ENCODE results near the gene TAB2.

TAB2 gene

DNA sequence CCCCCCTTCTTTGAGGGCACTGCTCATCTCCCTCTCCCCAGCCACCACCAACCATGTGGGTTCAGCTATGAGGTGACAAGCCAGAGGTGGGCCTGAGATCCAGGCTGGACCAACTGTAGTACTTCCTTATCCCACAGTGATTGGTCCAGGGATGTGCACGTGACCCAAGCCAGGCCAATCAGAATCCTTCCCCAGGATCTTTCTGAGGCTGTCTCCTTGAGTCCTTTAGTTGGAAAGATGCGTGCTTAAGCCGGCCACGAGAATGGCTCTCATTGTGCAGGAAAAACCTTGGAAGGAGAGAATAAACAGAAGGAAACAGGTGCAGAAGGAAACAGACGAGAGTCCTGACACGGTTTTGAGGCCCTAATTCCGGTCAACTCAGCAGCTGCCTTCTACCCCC, 128.1 kb downstream of the TAB2 start:
- no peak overlapping the region for H3K18ac ChIP-seq (ENCODE audit: low read length)
- no peak overlapping the region for H3K27ac ChIP-seq (ENCODE audit: low read depth, low read length)
- no CpG with 5 or more reads among the region's 7 CpGs for WGBS (ENCODE audit: extremely low coverage, insufficient coverage, insufficient read length)
- no peak overlapping the region for H3K23ac ChIP-seq (ENCODE audit: low read length)
- H2AFZ ChIP-seq (ENCODE audit: insufficient read depth, low read length, poor library complexity) = no peak overlapping the region
- H2BK12ac ChIP-seq (ENCODE audit: low read length) = no peak overlapping the region
- H3K9me3 ChIP-seq (ENCODE audit: insufficient read depth, low read depth, low read length) = peaks cover 6% of the 10 kb centered on the region
- H2AK5ac ChIP-seq (ENCODE audit: low read length) = no peak overlapping the region
- H4K12ac ChIP-seq (ENCODE audit: low read depth, low read length) = no peak overlapping the region
- H3K14ac ChIP-seq (ENCODE audit: low read length) = no peak overlapping the region
- H3K9ac ChIP-seq (ENCODE audit: low read length) = no peak overlapping the region
- H3K36me3 ChIP-seq (ENCODE audit: control insufficient read depth in 1 of 2, insufficient read depth in 2 of 2, low read length in 2 of 2) = no peaks in the 10 kb centered on the region
- no peak overlapping the region for H4K91ac ChIP-seq (ENCODE audit: low read depth, low read length)
- no peak overlapping the region for H2BK5ac ChIP-seq (ENCODE audit: low read depth, low read length, poor library complexity)
- H3K4me3 ChIP-seq (ENCODE audit: low read depth, low read length) = no peak overlapping the region
- H4K8ac ChIP-seq (ENCODE audit: low read depth, low read length) = no peak overlapping the region
- DNase-seq = no peak
- H2BK120ac ChIP-seq (ENCODE audit: insufficient read depth, low read length, poor library complexity) = no peak overlapping the region
- no peaks in the 10 kb centered on the region for H3K79me1 ChIP-seq (ENCODE audit: low read length)
- H3K79me2 ChIP-seq (ENCODE audit: control insufficient read depth, insufficient read depth, low read length, poor library complexity) = no peaks in the 10 kb centered on the region
- no peak overlapping the region for H3K4me2 ChIP-seq (ENCODE audit: low read length)
- peaks cover 5% of the 10 kb centered on the region for H3K27me3 ChIP-seq (ENCODE audit: insufficient read depth, low read length)
- H3K4ac ChIP-seq (ENCODE audit: low read depth, low read length) = no peak overlapping the region
- peaks cover 6 to 9% of the 10 kb centered on the region in 2 experiments for H3K4me1 ChIP-seq (ENCODE audit: control insufficient read depth in 1 of 2, insufficient read depth in 2 of 2, low read length in 2 of 2)

DNA sequence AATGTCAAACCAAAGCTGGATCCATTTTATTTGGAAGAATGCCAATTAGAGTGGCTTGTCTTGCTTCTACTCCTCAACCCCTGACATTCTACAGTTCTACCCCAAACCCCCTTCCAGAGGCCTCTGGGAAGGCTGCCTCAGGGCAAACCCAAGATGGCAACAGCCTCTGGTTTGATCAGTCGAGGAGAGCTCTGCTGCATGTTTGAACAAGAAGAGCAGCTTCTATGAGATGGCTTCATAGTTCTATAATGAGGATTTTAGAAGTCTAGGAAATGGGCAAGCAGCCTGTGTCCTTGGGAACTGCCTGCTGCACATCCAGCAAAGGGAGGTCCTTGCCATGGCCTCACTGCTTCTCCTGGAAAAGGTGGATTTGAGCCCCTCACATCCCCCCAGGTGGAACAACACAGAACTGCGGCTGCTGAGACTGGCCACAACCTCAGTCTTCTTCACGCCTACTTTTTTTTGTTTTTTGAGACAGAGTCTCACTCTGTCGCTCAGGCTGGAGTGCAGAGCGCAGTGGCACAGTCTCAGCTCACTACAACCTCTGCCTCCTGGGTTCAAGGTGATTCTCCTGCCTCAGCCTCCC, 129.4 kb downstream of the TAB2 start:
- Histone ChIP-seq H4K91ac (ENCODE audit: low read depth, low read length) (no peak overlapping the region), H4K12ac (ENCODE audit: low read depth, low read length) (no peak overlapping the region), H3K79me2 (ENCODE audit: control insufficient read depth, insufficient read depth, low read length, poor library complexity) (no peaks in the 10 kb centered on the region), H3K27ac (ENCODE audit: low read depth, low read length) (no peak overlapping the region), H3K4me1 (ENCODE audit: control insufficient read depth in 1 of 2, insufficient read depth in 2 of 2, low read length in 2 of 2) (peaks cover 11 to 16% of the 10 kb centered on the region in 2 experiments), H2AFZ (ENCODE audit: insufficient read depth, low read length, poor library complexity) (no peak overlapping the region), H2BK120ac (ENCODE audit: insufficient read depth, low read length, poor library complexity) (no peak overlapping the region), H3K4me3 (ENCODE audit: low read depth, low read length) (no peak overlapping the region), H2AK5ac (ENCODE audit: low read length) (no peak overlapping the region), H3K9ac (ENCODE audit: low read length) (no peak overlapping the region), H3K79me1 (ENCODE audit: low read length) (no peaks in the 10 kb centered on the region), H2BK12ac (ENCODE audit: low read length) (no peak overlapping the region), H4K8ac (ENCODE audit: low read depth, low read length) (no peak overlapping the region), H2BK5ac (ENCODE audit: low read depth, low read length, poor library complexity) (no peak overlapping the region), H3K14ac (ENCODE audit: low read length) (no peak overlapping the region), H3K27me3 (ENCODE audit: insufficient read depth, low read length) (peaks cover 18% of the 10 kb centered on the region), H3K18ac (ENCODE audit: low read length) (no peak overlapping the region), H3K36me3 (ENCODE audit: control insufficient read depth in 1 of 2, insufficient read depth in 2 of 2, low read length in 2 of 2) (no peaks in the 10 kb centered on the region), H3K23ac (ENCODE audit: low read length) (no peak overlapping the region), H3K4me2 (ENCODE audit: low read length) (no peak overlapping the region), H3K4ac (ENCODE audit: low read depth, low read length) (no peak overlapping the region), H3K9me3 (ENCODE audit: insufficient read depth, low read depth, low read length) (peaks cover 8% of the 10 kb centered on the region)
- no peak for DNase-seq
- no CpG with 5 or more reads among the region's 5 CpGs for WGBS (ENCODE audit: extremely low coverage, insufficient coverage, insufficient read length)

DNA sequence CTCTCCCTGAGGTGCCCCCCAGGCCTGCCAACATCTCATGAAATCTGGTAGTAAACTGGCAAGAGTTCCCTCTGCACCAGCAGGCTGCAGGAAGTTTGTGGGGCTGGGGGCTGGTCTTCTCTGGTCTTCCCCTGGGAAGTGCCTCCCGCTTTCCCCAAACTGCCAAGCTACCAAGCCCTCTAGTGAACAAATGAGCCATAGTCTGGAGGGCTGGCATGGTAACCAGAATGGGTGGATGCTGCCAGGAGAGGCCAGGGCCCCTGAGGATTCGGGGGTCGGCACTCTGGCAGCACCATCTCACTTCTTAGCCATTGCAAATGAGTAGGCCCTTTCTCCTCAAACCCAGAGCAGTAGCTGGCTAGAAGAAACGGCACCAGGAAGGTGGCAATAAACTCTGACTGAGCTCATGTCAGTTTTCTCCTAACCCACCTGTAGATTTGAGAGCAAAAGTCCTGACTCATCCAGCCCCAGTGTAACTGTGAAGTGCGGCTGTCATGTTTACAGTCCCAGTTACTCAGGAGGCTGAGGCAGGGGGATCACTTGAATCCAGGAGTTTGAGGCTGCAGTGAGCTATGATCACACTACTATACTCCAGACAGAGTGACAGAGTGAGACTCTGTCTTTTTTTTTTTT, 131.4 kb downstream of the TAB2 start:
- H3K79me1 ChIP-seq (ENCODE audit: low read length) = no peaks in the 10 kb centered on the region

DNA sequence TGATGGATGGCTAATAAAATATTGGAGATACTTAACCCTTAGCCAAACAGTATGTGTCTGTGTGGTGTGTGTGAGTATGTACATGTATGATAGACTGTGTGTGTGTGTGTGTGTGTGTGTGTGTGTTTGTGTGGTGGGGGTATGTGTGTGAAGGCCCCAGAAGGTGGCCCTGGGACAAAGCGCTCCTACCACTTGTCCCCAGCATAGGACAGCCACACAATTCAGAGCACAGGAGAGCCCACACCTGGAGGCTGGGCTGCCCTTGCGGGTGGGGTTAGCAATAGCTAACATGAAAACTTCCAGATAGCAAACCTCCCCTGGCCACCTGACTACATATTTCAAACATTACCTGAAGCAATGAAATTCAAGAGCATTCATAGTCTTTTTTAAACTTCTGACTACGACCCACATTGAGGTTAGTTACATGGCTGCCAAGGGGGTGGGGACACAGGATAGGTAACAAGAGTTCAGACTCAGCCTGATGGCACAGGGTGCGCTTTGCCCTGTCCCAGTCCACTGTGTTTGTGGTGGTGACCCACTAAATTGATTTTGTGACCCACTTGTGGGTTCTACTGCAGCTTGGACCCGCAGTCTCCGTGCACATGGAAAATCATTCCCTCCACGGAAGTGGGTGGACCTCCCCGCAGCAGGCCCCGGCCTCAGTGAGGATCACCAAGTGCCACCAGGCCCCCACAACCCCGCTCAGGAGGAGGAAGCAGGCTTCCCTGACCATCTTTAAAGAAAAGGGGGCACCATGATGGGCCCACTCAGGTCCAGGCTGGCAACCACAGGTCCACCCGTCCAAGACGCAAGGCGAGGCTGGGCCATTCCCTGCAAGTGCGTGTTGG, 132.5 kb downstream of the TAB2 start:
- H2BK5ac ChIP-seq (ENCODE audit: low read depth, low read length, poor library complexity) = no peak overlapping the region
- no peak overlapping the region for H2AK5ac ChIP-seq (ENCODE audit: low read length)
- DNase-seq = peak in 1 of 2 donors; percentile 31
- no peak overlapping the region for H3K23ac ChIP-seq (ENCODE audit: low read length)
- H2BK120ac ChIP-seq (ENCODE audit: insufficient read depth, low read length, poor library complexity) = no peak overlapping the region
- peaks cover 4% of the 10 kb centered on the region for H3K9me3 ChIP-seq (ENCODE audit: insufficient read depth, low read depth, low read length)
- peaks cover 24% of the 10 kb centered on the region for H3K27me3 ChIP-seq (ENCODE audit: insufficient read depth, low read length)
- H3K36me3 ChIP-seq (ENCODE audit: control insufficient read depth in 1 of 2, insufficient read depth in 2 of 2, low read length in 2 of 2) = no peaks in the 10 kb centered on the region
- no peak overlapping the region for H3K27ac ChIP-seq (ENCODE audit: low read depth, low read length)
- H3K4me3 ChIP-seq (ENCODE audit: low read depth, low read length) = no peak overlapping the region
- no CpG with 5 or more reads among the region's 14 CpGs for WGBS (ENCODE audit: extremely low coverage, insufficient coverage, insufficient read length)
- H3K14ac ChIP-seq (ENCODE audit: low read length) = no peak overlapping the region
- H3K18ac ChIP-seq (ENCODE audit: low read length) = no peak overlapping the region
- peak overlapping the region; percentile 91 for H3K4me2 ChIP-seq (ENCODE audit: low read length)
- H2BK12ac ChIP-seq (ENCODE audit: low read length) = no peak overlapping the region
- no peak overlapping the region for H4K91ac ChIP-seq (ENCODE audit: low read depth, low read length)
- H4K8ac ChIP-seq (ENCODE audit: low read depth, low read length) = no peak overlapping the region
- H3K4me1 ChIP-seq (ENCODE audit: control insufficient read depth in 1 of 2, insufficient read depth in 2 of 2, low read length in 2 of 2) = peaks cover 11 to 13% of the 10 kb centered on the region in 2 experiments
- H3K4ac ChIP-seq (ENCODE audit: low read depth, low read length) = no peak overlapping the region
- no peak overlapping the region for H2AFZ ChIP-seq (ENCODE audit: insufficient read depth, low read length, poor library complexity)
- no peak overlapping the region for H4K12ac ChIP-seq (ENCODE audit: low read depth, low read length)
- H3K79me2 ChIP-seq (ENCODE audit: control insufficient read depth, insufficient read depth, low read length, poor library complexity) = no peaks in the 10 kb centered on the region
- H3K79me1 ChIP-seq (ENCODE audit: low read length) = no peaks in the 10 kb centered on the region
- H3K9ac ChIP-seq (ENCODE audit: low read length) = no peak overlapping the region

More for the DNA sequence above, 131.4 kb downstream of the TAB2 start:
- Histone ChIP-seq H2AFZ (ENCODE audit: insufficient read depth, low read length, poor library complexity) (no peak overlapping the region), H3K9me3 (ENCODE audit: insufficient read depth, low read depth, low read length) (peaks cover 8% of the 10 kb centered on the region), H3K4me3 (ENCODE audit: low read depth, low read length) (no peak overlapping the region), H3K27ac (ENCODE audit: low read depth, low read length) (no peak overlapping the region), H3K27me3 (ENCODE audit: insufficient read depth, low read length) (peaks cover 24% of the 10 kb centered on the region), H3K23ac (ENCODE audit: low read length) (no peak overlapping the region), H3K4me1 (ENCODE audit: control insufficient read depth in 1 of 2, insufficient read depth in 2 of 2, low read length in 2 of 2) (peaks cover 11% of the 10 kb centered on the region in 2 experiments), H3K36me3 (ENCODE audit: control insufficient read depth in 1 of 2, insufficient read depth in 2 of 2, low read length in 2 of 2) (no peaks in the 10 kb centered on the region), H2BK5ac (ENCODE audit: low read depth, low read length, poor library complexity) (no peak overlapping the region), H3K4ac (ENCODE audit: low read depth, low read length) (no peak overlapping the region), H4K91ac (ENCODE audit: low read depth, low read length) (no peak overlapping the region), H4K12ac (ENCODE audit: low read depth, low read length) (no peak overlapping the region), H3K4me2 (ENCODE audit: low read length) (no peak overlapping the region), H2BK12ac (ENCODE audit: low read length) (no peak overlapping the region), H2AK5ac (ENCODE audit: low read length) (no peak overlapping the region), H3K14ac (ENCODE audit: low read length) (no peak overlapping the region), H2BK120ac (ENCODE audit: insufficient read depth, low read length, poor library complexity) (no peak overlapping the region), H3K9ac (ENCODE audit: low read length) (no peak overlapping the region), H4K8ac (ENCODE audit: low read depth, low read length) (no peak overlapping the region), H3K79me2 (ENCODE audit: control insufficient read depth, insufficient read depth, low read length, poor library complexity) (no peaks in the 10 kb centered on the region), H3K18ac (ENCODE audit: low read length) (no peak overlapping the region)
- no peak for DNase-seq
- no CpG with 5 or more reads among the region's 5 CpGs for WGBS (ENCODE audit: extremely low coverage, insufficient coverage, insufficient read length)

Data from trophoblast cell (in vitro differentiated cells and primary cell).